ENCODE data around the gene GATA2.

- TF ChIP-seq POLR2A (IDR thresholded peaks at IDR 0.05) (no peak), CTCF (IDR thresholded peaks at IDR 0.05) (no peak)
These were observed 61.1 kb downstream of the GATA2 start for GRCh38 chr3:128431803-128432300.
